DMS 273 (cell line): ENCODE measurements around the gene KLF15.
A peak's percentile ranks its signal among the peaks of the same experiment; 100 is the strongest.

Experiments
- DNase-seq: peaks from one replicate; lab custom pipeline; 2025; ENCODE audit not compliant: unreplicated experiment; lab: John Stamatoyannopoulos, UW

The KLF15 gene

DNA sequence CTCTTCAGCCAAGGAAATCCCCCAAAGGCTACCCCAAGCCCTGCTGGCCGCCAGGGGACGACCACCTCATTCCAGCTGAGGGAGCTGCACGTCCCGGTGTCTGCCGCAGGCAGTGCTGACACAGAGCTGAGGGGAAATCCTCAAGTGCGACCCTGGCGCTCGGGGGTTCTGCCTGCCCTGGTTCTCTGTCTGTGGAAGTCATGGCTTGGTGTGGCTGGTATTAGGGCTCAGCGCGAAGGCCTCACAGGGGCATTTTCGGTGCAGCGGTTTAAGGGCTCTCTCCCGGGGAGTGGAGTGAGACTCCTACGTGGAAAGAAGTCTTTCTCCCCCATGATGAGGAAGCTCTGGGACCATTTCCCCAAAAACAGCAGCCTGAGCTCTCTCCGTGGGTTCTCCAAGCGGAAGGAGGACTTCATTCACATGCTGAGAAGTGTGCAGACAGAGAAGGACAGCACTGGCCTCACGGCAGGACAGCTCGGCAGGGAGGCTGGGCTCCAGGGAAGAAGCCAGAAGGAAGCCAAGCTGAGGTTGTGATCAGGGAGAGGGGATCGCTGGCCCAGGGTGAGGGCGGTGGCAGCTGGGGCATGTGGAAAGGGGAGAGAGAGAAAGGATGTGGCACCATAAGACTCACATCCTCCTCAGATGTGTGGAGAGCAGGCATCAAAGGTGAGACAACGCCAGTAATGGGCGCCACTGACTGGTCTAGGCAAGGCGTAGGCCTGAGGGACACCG is 48.6 kb downstream of the KLF15 start:
- DNase-seq: no peak

- DNase-seq: no peak
Observed at GRCh38 chr3:126307591-126308393, 49.4 kb downstream of the KLF15 start.

DNA sequence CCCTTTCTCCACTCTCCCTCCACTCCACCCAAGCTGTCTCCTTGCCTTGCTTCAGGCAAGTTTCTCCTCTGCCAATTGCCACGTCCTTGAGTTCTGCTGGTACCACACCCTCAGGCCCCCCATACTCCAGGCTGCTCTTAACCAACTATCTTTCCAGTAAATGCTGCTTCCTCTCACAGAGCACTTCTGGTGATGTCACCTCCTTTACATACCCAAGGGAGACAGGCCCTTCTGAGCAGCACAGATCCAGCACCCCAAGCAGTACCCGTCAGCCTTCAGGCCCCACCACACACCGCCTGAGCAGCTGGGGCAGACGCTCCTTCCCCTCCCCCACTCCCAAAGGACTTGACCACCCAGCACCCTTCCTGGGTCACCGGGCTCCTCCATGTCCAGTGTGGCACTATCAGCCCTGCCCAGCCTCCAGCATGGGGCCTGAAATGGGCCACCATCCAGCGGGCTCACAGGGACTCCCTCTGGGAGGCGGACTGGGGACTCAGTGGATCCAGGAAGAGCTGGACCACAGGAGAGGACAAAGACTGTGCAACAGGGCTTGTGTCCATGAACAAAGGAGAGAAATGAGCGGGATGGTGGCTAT is 50.2 kb downstream of the KLF15 start:
- no peak for DNase-seq

DNA sequence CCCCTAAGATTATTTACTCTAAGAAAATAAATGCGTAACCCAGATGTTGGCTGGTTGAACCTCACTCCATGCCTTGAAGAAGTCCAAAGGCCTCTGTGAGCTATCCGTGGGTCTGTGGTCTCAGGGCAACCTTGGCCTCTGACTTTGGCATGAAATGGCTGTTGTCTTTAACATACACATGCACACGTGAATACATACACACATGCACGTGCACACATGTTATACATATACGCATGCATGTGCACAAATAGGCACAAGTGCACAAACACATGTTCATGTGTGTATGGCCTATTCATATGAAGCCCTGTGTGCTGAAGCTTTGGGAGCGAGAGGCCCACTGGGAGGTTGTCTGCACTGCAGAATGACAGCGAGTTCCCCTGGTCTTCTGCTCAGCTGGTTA is 50.8 kb downstream of the KLF15 start:
- no peak for DNase-seq

- no peak for DNase-seq
Observed at GRCh38 chr3:126305427-126305826, 51.8 kb downstream of the KLF15 start.

DNA sequence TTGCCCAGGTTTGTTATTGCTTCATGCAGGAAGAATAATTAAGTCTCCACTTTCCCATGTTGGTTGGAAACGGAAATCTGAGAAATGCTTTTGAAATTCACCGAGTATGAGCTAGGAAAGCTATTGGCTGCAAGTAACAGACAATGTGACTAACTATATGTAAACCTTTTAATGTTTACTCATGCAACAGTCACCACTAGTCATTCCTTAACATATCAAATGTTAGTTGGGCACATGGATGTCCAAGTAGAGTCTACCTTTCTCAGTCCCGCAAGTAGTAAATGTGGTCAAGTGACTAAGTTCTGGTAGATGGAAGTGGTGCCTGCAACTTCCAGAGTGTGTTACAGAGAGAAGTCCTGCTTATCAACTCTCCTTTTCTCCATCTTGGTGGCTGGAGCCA is 52.5 kb downstream of the KLF15 start:
- no peak for DNase-seq

DNA sequence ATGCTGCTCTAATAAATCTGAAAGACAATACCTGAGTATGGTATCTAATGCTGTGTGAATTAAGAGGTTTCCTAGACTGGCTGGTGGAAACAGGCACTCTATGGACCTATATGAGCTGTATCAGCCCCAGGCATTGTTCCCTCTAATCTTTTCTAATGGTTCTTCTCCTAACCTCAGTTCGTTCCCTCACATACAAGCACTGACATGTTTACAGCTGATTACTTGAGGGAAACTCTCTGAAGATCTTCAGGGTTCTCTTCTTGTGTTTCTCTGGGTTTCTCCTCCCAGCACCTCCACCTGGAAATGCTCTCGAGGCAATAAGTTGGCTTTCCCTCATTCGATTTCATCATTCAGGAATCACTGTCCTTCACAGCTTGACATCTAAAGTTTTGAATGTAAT is 52.9 kb downstream of the KLF15 start:
- DNase-seq: no peak

DNA sequence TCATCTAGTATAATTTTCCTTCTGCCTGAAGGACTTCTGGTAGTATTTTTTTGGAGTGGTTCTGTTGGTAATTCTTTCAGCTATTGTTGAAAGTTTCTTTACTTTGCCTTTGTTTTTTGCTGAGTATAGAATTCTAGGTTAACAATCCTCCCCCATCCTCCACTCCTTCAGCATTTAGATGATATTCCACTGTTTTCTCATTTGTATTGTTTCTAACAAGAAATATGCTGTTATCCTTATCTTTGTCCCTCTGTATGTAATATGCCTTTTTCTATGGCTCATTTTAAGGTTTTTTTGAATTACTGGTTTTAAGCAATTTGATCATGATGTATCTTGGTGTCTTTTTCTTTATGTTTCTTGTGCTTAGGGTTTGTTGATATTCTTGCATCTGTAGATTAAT is 53.9 kb downstream of the KLF15 start:
- no peak for DNase-seq

DNA sequence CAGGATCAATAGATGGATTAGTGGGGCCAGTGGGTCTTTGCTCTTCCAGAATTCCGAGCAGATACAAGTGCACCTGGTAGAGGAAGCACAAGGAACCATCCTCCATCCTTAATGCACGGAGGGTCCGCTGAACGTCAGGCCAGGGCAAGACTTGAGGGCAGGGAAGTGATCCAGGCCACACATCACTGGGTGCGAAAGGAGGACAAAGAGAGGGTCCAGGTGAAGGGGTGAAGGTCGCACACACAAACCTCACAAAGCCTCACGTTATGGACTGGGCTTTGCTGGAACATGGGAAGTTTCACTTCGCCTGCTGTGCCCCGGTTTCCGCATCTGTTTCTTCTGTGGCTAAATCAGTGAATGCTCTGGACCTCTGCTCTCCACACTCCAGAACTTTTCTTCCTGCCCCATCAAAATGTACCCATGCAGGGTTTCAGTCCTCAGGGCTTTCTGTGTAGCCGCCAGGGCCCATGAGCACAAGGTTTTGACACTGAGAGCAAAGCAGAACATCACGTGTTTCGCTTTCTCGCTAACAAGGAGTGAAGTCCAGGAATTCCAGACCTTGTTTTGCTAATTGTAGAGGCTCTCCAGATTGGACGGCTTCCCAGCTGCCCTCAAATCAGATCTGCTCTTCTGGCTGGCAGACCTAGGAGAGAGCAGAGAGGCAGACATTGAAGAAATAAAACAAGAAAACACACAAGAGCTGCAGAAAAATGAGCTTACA is 56.3 kb downstream of the KLF15 start:
- DNase-seq: peak; percentile 20

- DNase-seq: no peak
Observed at GRCh38 chr3:126300001-126300760, 57.0 kb downstream of the KLF15 start.

- no peak for DNase-seq
Observed at GRCh38 chr3:126295407-126295939, 61.7 kb downstream of the KLF15 start.

GRCh38 chr3:126294211-126294808 is 62.9 kb downstream of the KLF15 start:
- DNase-seq: no peak

DNA sequence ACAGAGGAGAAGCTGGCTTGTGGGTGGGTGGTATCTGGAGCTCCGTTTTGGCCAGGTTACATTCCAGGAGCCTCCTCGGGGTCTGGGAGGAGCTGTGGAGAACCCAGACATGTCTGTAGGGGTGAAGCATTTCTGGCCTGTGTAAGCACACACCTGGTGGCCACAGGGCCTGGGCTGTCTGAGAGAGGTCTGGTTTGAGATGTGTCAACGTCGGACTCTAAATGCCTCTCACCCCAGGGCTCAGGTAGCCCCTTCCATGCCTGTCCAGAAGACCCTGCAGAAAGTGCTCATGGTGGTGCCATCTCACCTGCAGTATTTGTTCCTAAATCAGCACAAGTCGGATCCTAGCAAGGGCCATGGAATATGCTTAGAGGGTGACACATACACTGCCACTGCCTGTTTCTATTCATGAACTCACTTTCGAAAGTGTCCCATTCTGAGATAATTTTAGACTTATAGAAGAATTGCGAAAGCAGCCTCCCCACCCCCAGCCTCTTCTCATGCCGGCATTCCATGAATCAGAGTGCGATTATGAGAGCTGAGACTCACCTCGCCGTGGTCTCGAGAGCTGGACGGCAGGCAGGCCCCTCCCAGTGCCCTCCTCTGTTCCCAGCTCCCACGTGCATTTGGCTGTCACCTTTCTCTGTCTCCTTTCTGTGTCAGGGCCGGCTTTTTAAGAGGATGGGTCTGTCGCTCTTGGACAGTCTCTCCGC is 63.7 kb downstream of the KLF15 start:
- no peak for DNase-seq
